Glutamatergic neuron (in vitro differentiated cells): ENCODE measurements around the gene CLEC10A. TPM values are rescaled to one million over a fixed set of nuclear protein-coding genes. Genes with fewer than 3 reads are reported as not detected.
A peak's percentile ranks its signal among the peaks of the same experiment; 100 is the strongest.

Experiments used
- DNase-seq: peaks from one replicate; pipeline ENCODE4 v3.0.0; 2022
- H3K27ac Mint-ChIP-seq: one replicate; pipeline ENCODE4 v1.8.0; 2020; ENCODE audit warnings: mild to moderate bottlenecking, mixed read lengths, inconsistent platforms; ENCODE audit not compliant: unreplicated experiment
- H3K27me3 Mint-ChIP-seq: one replicate; pipeline ENCODE4 v1.8.0; 2020; ENCODE audit warnings: mild to moderate bottlenecking, moderate library complexity, mixed read lengths, inconsistent platforms; ENCODE audit not compliant: unreplicated experiment
- H3K36me3 Mint-ChIP-seq: one replicate; pipeline ENCODE4 v1.8.0; 2020; ENCODE audit warnings: mild to moderate bottlenecking, mixed read lengths, inconsistent platforms; ENCODE audit not compliant: unreplicated experiment
- H3K4me1 Mint-ChIP-seq: one replicate; pipeline ENCODE4 v1.8.0; 2020; ENCODE audit warnings: mild to moderate bottlenecking, low read depth, mixed read lengths, inconsistent platforms; ENCODE audit not compliant: unreplicated experiment
- H3K4me3 Mint-ChIP-seq: one replicate; pipeline ENCODE4 v1.8.0; 2020; ENCODE audit warnings: mild to moderate bottlenecking, mixed read lengths, inconsistent platforms; ENCODE audit not compliant: unreplicated experiment
- H3K9me3 Mint-ChIP-seq: one replicate; pipeline ENCODE4 v1.8.0; 2020; ENCODE audit warnings: mild to moderate bottlenecking, moderate library complexity, mixed read lengths, inconsistent platforms; ENCODE audit not compliant: unreplicated experiment
- total RNA-seq: library from RNA; stranded (reverse); fragmentation: NEBNext Ultra II Directional; extraction: Animal tissue kit (Norgen Biotek cat#: 25700); gene quantifications from one replicate; pipeline ENCODE4 v1.2.1, GENCODE V29; 2021; ENCODE audit not compliant: unreplicated experiment
- TF ChIP-seq, protein P1 (sequence below): fragments of 200-600 bp; sonication (generic); IDR thresholded peaks from one replicate; pipeline ENCODE4 v1.5.0; 2021; ENCODE audit not compliant: partially characterized antibody, unreplicated experiment

Gene CLEC10A
- total RNA-seq, 1 donor from 2014 or later, result not detected

DNA sequence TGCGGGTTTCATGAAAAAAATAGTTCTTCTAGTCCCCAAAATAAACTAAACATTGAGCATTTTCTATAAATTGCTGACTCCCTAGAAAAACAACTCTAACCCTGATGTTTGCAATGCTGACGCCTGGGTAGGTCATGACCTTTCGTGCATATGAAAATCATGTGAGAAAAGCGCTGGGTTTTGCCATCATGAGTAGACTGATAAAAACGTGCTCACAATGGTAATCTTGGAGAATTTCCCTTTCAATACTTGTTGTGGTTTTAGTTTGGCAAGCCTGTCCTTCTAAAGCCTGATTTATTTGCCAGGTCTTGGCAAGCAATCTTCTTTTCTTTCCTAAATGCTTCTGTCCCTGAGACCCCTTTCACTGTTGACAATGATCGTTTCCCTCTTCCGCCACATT, 4.0 kb upstream of the CLEC10A start:
- no peak for DNase-seq

DNA sequence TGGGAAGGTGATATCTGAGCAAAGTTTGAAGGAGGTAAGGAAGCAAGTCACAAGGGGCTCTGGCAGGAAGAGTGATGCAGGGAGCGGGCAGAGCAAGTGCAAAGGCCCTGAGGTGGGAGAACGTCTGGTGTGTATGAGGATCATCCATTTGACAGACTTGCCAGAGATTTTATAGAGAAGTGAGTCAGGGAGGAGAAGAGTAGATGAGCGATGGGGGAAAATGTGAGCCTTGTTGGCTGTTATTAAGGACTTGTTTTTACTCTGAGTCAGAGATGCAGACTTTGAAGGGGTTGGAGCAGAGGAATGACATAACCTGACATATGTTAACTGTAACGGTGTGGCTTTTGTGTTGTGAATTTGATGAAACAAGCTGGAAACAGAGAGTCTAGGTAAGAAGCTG, 3.5 kb upstream of the CLEC10A start:
- Mint-ChIP-seq H3K9me3 (peaks cover 5% of the 10 kb centered on the region), H3K27me3 (peaks cover 2% of the 10 kb centered on the region), H3K36me3 (no peaks in the 10 kb centered on the region), H3K4me3 (peak overlapping the region; percentile 12), H3K27ac (no peak overlapping the region), H3K4me1 (no peaks in the 10 kb centered on the region)
- no peak for DNase-seq
- TF ChIP-seq, protein P1, sequence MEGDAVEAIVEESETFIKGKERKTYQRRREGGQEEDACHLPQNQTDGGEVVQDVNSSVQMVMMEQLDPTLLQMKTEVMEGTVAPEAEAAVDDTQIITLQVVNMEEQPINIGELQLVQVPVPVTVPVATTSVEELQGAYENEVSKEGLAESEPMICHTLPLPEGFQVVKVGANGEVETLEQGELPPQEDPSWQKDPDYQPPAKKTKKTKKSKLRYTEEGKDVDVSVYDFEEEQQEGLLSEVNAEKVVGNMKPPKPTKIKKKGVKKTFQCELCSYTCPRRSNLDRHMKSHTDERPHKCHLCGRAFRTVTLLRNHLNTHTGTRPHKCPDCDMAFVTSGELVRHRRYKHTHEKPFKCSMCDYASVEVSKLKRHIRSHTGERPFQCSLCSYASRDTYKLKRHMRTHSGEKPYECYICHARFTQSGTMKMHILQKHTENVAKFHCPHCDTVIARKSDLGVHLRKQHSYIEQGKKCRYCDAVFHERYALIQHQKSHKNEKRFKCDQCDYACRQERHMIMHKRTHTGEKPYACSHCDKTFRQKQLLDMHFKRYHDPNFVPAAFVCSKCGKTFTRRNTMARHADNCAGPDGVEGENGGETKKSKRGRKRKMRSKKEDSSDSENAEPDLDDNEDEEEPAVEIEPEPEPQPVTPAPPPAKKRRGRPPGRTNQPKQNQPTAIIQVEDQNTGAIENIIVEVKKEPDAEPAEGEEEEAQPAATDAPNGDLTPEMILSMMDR, result no peak

More for the DNA sequence above, 4.0 kb upstream of the CLEC10A start:
- Mint-ChIP-seq H3K36me3 (no peaks in the 10 kb centered on the region), H3K27ac (no peak overlapping the region), H3K9me3 (peaks cover 1% of the 10 kb centered on the region), H3K27me3 (peaks cover 1% of the 10 kb centered on the region), H3K4me3 (no peak overlapping the region), H3K4me1 (no peaks in the 10 kb centered on the region)
- TF ChIP-seq, protein P1, result no peak

DNA sequence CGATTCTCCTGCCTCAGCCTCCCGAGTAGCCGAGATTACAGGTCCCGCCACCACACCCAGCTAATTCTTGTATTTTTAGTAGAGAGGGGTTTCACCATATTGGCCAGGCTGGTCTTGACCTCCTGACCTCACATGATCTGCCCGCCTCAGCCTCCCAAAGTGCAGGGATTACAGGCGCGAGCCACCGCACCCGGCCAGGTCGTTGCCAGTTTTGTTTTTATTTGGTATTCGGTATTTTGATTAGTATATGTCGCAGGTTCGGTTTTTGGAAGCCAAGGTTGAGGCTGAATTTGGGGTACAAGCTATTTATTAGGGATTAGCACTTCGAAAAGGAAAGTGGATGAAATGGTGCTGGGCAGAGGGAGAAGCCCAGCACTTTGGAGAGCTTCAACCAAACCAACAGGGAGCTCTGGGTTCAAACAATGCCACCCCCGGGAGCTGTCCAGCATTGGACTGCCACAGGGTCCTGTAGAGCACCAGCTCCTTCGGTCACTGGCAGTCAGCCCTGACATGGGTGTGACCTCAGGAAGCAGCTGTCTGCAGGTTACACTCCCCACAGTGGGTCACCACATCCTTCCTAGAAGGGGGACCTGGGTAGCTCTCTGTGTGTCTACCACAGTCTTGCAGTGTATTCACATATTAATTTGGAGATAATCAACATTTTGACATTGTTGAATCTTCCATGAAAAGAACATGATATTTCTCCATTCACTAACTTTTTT, 1.5 kb upstream of the CLEC10A start:
- Mint-ChIP-seq H3K36me3 (peaks cover 7% of the 10 kb centered on the region), H3K27ac (no peak overlapping the region), H3K4me3 (no peak overlapping the region), H3K27me3 (peaks cover 2% of the 10 kb centered on the region), H3K9me3 (peaks cover 5% of the 10 kb centered on the region), H3K4me1 (no peaks in the 10 kb centered on the region)
- TF ChIP-seq, protein P1, result no peak
- no peak for DNase-seq

DNA sequence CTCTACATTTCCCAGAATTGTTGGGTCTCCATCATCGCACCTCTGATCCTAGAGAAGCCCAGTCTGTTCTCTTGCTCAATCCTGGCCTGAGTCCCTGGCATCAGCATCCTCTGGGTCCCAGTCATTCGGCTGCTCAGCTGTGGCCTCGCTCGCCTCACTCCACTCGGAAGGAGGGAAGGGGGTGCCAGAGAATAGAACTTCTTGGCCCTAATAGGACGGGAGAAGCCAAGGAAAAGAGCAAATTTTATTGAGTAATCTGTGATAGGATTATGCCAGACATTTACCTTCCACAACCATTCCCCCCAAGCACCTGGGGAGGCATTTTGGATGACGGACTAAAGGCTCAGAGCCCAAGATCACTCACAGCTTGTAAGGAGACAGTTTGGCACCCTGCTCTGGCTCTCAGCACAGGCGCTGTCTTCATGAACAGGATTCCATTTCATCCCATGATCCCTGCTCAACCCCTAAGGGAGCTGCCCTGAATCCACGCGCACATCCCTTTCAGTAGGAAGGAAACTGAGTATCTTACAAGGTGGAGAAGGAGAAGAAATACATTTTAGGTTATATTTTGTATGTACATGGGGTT, 498 bp upstream of the CLEC10A start:
- Mint-ChIP-seq H3K36me3 (peaks cover 7% of the 10 kb centered on the region), H3K27ac (no peak overlapping the region), H3K9me3 (peaks cover 5% of the 10 kb centered on the region), H3K27me3 (peaks cover 2% of the 10 kb centered on the region), H3K4me1 (no peaks in the 10 kb centered on the region), H3K4me3 (no peak overlapping the region)
- DNase-seq, result no peak
- TF ChIP-seq, protein P1, result no peak

DNA sequence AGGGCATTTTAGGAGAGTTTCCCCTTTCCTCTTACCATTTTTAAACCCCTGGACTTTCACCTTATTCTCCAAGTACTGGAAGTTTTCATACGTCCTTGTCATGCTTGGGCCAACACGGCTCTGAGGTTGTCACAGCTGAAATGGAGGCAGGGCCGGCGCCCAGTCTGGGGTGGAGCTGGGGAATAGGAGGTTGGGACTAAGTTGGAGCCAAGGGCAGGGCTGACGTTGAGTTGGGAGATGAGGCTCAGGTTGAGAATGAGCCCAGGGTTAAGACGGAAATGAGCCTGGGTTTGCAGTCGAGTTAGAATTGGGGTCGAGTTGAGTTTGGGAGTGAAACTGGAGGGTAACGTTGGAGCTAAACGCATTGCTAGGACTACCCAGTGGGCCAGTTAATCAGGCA, 1.3 kb downstream of the CLEC10A start:
- TF ChIP-seq, protein P1, result no peak
- H3K36me3 Mint-ChIP-seq, result peaks cover 7% of the 10 kb centered on the region
- no peak overlapping the region for H3K27ac Mint-ChIP-seq
- DNase-seq, result no peak
- no peak overlapping the region for H3K4me3 Mint-ChIP-seq
- peaks cover 5% of the 10 kb centered on the region for H3K9me3 Mint-ChIP-seq
- H3K4me1 Mint-ChIP-seq, result no peaks in the 10 kb centered on the region
- H3K27me3 Mint-ChIP-seq, result peaks cover 2% of the 10 kb centered on the region
